Measurements from ENCODE around the gene ATP6AP1.
"Not testable (repeated sequence)": the region's sequence is repeated elsewhere in the genome, so short reads cannot be mapped to it uniquely, and the experiment has no call there.

ATP6AP1 gene, protein sequence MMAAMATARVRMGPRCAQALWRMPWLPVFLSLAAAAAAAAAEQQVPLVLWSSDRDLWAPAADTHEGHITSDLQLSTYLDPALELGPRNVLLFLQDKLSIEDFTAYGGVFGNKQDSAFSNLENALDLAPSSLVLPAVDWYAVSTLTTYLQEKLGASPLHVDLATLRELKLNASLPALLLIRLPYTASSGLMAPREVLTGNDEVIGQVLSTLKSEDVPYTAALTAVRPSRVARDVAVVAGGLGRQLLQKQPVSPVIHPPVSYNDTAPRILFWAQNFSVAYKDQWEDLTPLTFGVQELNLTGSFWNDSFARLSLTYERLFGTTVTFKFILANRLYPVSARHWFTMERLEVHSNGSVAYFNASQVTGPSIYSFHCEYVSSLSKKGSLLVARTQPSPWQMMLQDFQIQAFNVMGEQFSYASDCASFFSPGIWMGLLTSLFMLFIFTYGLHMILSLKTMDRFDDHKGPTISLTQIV

GRCh38 chrX:154428176-154429171 is at the start of gene ATP6AP1:
Gene ATP6AP1, plus strand, starts transcription at chrX:154428677. Its CDS starts 16 bp downstream, at chrX:154428693.
- peak; percentile 89 for DNase-seq

GRCh38 chrX:154378799-154379568 is 49.5 kb upstream of the ATP6AP1 start, which contains the start of gene EMD:
Gene EMD, plus strand, starts transcription at chrX:154379295. Its CDS starts 190 bp downstream, at chrX:154379485.
- DNase-seq: peak; percentile 96

DNA sequence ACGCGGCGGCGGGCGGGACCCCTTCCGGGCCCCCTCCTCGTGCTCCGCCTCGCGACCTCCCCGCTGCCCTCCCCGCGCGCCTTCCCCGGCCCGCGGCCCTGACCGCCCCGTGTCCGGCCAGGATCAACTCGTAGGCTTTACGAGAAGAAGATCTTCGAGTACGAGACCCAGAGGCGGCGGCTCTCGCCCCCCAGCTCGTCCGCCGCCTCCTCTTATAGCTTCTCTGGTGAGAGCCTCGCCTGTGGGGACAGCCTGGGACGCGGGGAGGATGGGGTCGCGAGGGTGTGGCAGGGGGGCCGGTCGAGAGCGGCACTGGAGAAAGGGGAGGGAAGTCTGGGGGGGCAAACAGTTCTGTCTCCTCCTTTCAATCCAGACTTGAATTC is 48.9 kb upstream of the ATP6AP1 start:
- no peak for DNase-seq

- no peak for DNase-seq
These were observed 48.3 kb upstream of the ATP6AP1 start for GRCh38 chrX:154380153-154380552.

DNA sequence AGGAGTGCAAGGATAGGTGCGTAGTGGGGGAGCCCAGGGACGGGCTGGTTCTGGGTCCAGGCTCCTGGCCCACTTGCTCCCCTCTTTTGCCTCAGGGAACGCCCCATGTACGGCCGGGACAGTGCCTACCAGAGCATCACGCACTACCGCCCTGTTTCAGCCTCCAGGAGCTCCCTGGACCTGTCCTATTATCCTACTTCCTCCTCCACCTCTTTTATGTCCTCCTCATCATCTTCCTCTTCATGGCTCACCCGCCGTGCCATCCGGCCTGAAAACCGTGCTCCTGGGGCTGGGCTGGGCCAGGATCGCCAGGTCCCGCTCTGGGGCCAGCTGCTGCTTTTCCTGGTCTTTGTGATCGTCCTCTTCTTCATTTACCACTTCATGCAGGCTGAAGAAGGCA is 47.7 kb upstream of the ATP6AP1 start:
- no peak for DNase-seq

GRCh38 chrX:154381271-154381670 is 47.2 kb upstream of the ATP6AP1 start:
- no peak for DNase-seq

GRCh38 chrX:154382483-154383069 is 45.9 kb upstream of the ATP6AP1 start:
- DNase-seq: no peak

DNA sequence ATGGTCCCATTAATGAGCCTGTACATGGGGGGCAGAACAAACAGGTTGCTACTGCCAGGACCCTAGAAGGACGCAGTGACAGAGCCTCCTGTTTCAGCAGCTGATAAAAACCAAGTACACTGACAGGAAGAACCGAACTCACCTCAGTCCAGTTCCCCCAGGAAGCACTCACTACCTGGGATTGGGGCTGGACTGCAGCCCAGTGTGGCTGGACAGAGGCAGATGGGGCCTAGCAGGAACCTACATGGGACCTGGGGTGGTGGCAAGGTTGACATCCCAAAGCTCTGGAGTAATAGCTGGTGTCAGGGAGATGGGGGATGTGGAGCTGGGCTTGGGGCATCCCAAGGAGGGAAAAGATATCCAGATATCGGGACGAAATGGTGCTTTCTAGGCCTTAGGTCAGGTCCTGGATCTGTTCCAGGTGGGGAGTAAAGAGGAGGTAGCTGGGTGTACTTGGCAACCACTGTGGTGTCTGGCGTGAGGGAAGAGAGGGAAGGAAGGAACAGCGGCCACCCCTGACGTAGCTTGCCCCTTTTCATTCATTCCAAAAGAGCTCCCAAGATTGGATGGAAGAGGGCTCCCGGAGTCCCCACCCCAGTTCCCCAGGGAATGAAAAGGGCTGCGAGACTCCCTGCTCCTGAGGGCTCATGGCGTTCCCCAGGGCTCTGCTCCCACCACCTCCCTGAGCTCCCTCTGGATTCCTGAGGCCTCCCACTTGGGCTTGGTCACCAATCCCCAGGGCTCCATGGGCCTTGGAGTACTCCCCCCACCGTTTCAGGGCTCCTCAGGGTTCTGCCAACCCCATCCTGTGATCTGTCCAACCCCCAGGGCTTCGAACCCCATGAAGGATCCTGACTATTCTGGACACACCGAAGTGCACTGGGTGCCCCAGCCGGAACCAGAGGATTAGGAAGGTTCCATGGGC is 44.9 kb upstream of the ATP6AP1 start:
- no peak for DNase-seq

DNA sequence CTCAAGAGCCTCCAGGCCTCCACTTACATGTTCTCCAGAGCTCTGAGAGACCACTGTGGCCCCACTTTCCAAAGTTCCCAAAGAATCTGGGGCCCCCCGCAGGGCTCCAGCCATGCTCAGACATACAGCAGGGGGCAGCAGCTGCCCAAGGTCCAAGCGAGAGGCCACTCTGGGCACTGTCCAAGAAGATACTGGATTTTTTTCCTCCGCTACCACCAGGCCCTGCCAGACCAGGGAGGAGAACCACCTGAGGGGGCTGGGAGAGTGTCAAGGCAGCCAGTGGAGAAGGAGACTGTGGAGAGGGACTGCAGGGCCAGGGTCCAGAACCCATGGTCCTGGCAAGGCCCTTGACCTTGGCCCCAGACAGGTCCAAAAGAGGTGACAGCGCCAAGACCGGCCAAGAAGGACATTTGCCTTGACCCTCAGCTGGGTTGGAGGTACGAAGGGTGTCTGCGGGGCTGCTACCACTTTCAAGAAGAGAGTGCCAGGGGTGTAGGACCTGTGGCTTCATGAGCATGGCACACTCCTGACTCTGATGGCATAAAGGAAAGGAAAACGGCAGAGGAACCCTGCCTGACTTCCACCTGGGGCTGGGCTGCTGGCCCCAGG is 44.1 kb upstream of the ATP6AP1 start:
- no peak for DNase-seq

- not testable (repeated sequence) for DNase-seq
These were observed 40.4 kb upstream of the ATP6AP1 start for GRCh38 chrX:154388094-154388493.

DNA sequence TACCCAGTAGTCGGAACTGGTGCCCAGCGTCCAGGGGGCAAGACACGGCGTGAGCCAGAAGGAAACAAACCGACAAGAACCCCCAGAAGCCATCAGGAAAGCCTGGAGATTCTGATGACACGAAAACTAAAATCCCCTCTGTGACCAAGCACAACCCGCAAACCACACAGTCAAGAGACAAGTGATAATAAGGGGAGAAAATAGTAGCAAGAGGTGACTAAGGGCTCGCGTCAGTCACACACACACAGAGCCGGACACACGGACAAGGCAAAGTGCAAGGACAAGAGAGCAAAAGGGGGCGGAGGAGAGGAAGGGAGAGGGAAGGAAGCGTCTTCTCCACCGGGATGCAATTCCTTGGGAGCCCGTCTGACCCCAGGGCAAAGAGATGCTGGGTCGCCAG is 39.8 kb upstream of the ATP6AP1 start:
- not testable (repeated sequence) for DNase-seq

- DNase-seq: not testable (repeated sequence)
These were observed 38.4 kb upstream of the ATP6AP1 start for GRCh38 chrX:154389812-154390747.

DNA sequence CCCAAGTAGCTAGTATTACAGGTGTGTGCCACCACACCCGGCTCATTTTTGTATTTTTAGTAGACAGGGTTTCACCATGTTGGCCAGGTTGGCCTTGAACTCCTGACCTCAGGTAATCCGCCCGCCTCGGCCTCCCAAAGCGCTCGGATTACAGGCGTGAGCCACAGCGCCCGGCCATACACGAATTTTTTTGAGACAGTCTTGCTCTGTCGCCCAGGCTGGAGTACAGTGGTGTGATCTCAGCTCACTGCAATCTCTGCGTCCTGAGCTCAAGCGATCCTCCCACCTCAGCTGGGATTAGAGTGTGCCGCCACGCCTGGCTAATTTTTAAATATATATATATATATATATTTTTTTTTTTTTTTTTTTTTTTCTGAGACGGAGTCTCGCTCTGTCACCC is 32.1 kb upstream of the ATP6AP1 start:
- not testable (repeated sequence) for DNase-seq

GRCh38 chrX:154396973-154397887 is 31.2 kb upstream of the ATP6AP1 start:
- peak; percentile 76 for DNase-seq

DNA sequence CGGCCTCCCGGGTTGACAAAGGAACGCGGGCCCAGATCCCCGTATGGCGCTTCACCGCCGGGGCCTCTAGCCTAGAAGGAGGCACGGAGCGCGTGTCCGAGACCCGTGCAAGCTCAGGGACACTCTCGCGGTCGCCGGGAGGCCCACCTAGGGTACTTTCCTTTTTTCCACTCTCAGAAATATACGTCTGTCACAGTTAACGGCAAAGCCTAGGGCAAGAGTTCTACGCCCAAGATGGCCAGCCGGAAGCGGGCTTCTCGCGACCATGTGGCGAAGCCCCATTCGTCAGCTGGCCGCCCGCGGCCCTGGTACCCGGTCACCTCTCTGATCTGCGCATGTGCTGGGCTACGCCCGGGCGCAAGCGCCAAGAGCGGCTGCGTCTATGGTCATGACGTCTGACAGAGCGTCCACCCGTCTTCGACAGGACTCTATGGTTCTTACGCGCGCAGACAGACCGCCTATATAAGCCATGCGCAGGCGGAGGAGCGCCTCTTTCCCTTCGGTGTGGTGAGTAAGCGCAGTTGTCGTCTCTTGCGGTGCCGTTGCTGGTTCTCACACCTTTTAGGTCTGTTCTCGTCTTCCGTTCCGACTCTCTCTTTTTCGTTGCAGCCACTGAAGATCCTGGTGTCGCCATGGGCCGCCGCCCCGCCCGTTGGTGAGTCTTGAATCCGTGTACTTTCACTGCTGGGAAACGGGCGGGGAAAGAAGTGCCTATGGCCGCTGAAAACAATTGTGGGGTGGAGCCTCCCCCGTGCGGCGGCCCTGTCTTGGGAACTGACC is 30.4 kb upstream of the ATP6AP1 start, which contains the start of gene RPL10:
Gene RPL10 (plus strand): TSS at position 490 of the 780 bp plus-strand sequence. CDS start 143 bp downstream, at position 633.
- peak; percentile 91 for DNase-seq

- DNase-seq: peak; percentile 84
These were observed 29.6 kb upstream of the ATP6AP1 start for GRCh38 chrX:154398668-154399526.
